Bronchial epithelial cell (primary cell): ENCODE results near the gene RAB33B. TPM values are rescaled to one million over a fixed set of nuclear protein-coding genes. Genes with fewer than 3 reads are reported as not detected.

Experiments used
- DNase-seq: peaks from one replicate; pipeline ENCODE4 v3.0.0-alpha.2; 2010; ENCODE audit warnings: low read depth
- FAIRE-seq: peaks from 2 replicates; lab custom pipeline; 2011; peaks lifted over from hg19 to GRCh38; lab: Jason Lieb, UNC
- H3K27me3 ChIP-seq: 2 replicates; pipeline ENCODE4 v1.5.1; 2011; ENCODE audit warnings: low read length; ENCODE audit not compliant: control insufficient read depth, insufficient read depth
- H3K36me3 ChIP-seq: 2 replicates; pipeline ENCODE4 v1.5.1; 2011; ENCODE audit warnings: low read length; ENCODE audit not compliant: control insufficient read depth, insufficient read depth
- H3K4me3 ChIP-seq: 2 replicates; pipeline ENCODE4 v1.5.1; 2011; ENCODE audit warnings: mild to moderate bottlenecking, low read depth, low read length, control low read depth
- total RNA-seq: library from RNA; depleted of rRNA; stranded (reverse); fragments of >200 nt; gene quantifications from 2 replicates; pipeline ENCODE4 v1.2.1, GENCODE V29; 2014
- TF ChIP-seq, protein P1 (sequence below): IDR thresholded peaks from 2 replicates; pipeline ENCODE4 v1.5.1; 2011; ENCODE audit warnings: mild to moderate bottlenecking, moderate library complexity, low read length, control low read depth, inconsistent platforms; ENCODE audit not compliant: insufficient read depth, severe bottlenecking

RAB33B gene
- total RNA-seq, 1 donor from 2014 or later, result 10.0 TPM

DNA sequence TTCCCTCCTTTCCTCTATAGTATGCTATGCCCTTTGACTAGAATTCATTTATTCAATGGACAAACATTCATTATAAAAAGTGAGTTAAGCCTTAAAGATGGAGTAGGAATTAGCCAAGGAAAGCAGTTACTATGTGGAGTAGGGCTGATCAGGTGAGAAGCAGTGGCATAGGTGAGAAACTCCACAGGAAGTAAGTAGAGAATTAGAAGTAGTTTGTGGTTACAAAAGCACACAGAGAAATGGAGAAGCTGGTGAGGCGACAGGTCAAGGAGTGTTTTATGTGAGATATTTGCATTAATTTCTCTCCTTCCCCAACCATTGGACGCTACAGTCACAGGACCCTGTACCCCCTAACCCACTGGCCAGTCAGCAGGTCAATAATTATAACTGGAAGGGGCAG lies 71.5 kb downstream of the RAB33B start:
- TF ChIP-seq, protein P1, sequence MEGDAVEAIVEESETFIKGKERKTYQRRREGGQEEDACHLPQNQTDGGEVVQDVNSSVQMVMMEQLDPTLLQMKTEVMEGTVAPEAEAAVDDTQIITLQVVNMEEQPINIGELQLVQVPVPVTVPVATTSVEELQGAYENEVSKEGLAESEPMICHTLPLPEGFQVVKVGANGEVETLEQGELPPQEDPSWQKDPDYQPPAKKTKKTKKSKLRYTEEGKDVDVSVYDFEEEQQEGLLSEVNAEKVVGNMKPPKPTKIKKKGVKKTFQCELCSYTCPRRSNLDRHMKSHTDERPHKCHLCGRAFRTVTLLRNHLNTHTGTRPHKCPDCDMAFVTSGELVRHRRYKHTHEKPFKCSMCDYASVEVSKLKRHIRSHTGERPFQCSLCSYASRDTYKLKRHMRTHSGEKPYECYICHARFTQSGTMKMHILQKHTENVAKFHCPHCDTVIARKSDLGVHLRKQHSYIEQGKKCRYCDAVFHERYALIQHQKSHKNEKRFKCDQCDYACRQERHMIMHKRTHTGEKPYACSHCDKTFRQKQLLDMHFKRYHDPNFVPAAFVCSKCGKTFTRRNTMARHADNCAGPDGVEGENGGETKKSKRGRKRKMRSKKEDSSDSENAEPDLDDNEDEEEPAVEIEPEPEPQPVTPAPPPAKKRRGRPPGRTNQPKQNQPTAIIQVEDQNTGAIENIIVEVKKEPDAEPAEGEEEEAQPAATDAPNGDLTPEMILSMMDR, result no peak
- Histone ChIP-seq H3K4me3 (no peak overlapping the region), H3K27me3 (no peaks in the 10 kb centered on the region), H3K36me3 (peaks cover 15% of the 10 kb centered on the region)
- no peak for DNase-seq
- peak; percentile 13 for FAIRE-seq

Other genes with a start within 250 kb of the RAB33B start
- gene MGARP, start 173.9 kb upstream of the RAB33B start, total RNA-seq, result 0.13 and 0.53 TPM in 2 replicates
- 31.7 and 35.8 TPM in 2 replicates for gene NAA15, start 152.6 kb upstream of the RAB33B start, total RNA-seq
- 18.7 and 53.4 TPM in 2 replicates for gene NDUFC1, start 151.6 kb upstream of the RAB33B start, total RNA-seq
- gene SETD7, start 102.1 kb downstream of the RAB33B start, total RNA-seq, result 45.0 and 56.7 TPM in 2 replicates
- 28.7 and 30.5 TPM in 2 replicates for gene MGST2, start 211.7 kb downstream of the RAB33B start, total RNA-seq